Fibroblast of skin of abdomen (primary cell): Measurements from ENCODE around the gene VPS29.

Experiments
- DNase-seq: peaks from one replicate; pipeline ENCODE4 v3.0.0-alpha.2; 2013

The VPS29 gene

GRCh38 chr12:110444455-110444854 is 57.5 kb downstream of the VPS29 start:
- no peak for DNase-seq
